Measurements from ENCODE around the gene CACNA1G. TPM values are rescaled to one million over a fixed set of nuclear protein-coding genes. Genes with fewer than 3 reads are reported as not detected.
A peak's percentile ranks its signal among the peaks of the same experiment; 100 is the strongest.

The CACNA1G gene
- total and polyA plus RNA-seq, 9 of the 15 experiments (the other 6 are each of a cell fraction or from before 2014, with no cell fraction given) = 0.01 TPM; not detected in 8

- ChIA-PET CTCF (ENCODE audit: low intra/inter-chr PET ratio) (interaction anchor here (0.6 to 2.5 kb wide), 7 partner anchors 64 to 520 kb away, joined by 3 to 11 read pairs (median 6); no protein-coding TSS in a partner anchor), POLR2A (no interaction called here)
- H3K4me3 ChIP-seq = peak within 1 kb of the TSS; percentile 33
- H3K9me3 ChIP-seq (replicated peaks; ENCODE audit: control insufficient read depth, insufficient read depth, low read depth, low read length) = no peaks in the 10 kb centered on the region
- H3K36me3 ChIP-seq (ENCODE audit: control insufficient read depth, insufficient read depth, low read length) = no peaks in the 10 kb centered on the region
- no peaks in the 10 kb centered on the region for H3K9me1 ChIP-seq (ENCODE audit: control insufficient read depth, insufficient read depth, low read length)
- ATAC-seq = peak; percentile 84
- peak; percentile 84 to 90 (median 88) for DNase-seq (ENCODE audit: extremely low read depth in 1 of 4, low spot score in 3 of 4)
- intact Hi-C loops (cut with micrococcal nuclease) = loop anchor here (1.0 to 5.0 kb wide), 4 partner anchors 64 to 395 kb away; no protein-coding TSS in a partner anchor
- FAIRE-seq = peak; percentile 78
- WGBS (ENCODE audit: insufficient coverage, low coverage, missing lambda C conversion rate) = 15% methylated on average over 17 of the region's 42 CpGs
- in situ Hi-C loops (cut with MboI) = loop anchor here (5.0 to 10.0 kb wide), 4 partner anchors 80 to 408 kb away; no protein-coding TSS in a partner anchor
- peak within 1 kb of the TSS; percentile 81 for H2AFZ ChIP-seq (ENCODE audit: low read depth, low read length)
- H3K4me1 ChIP-seq (replicated peaks in 1 of 2; ENCODE audit: control insufficient read depth in 2 of 2, insufficient read depth in 2 of 2, low read length in 2 of 2) = peaks cover 15 to 53% of the 10 kb centered on the region in 2 experiments; a peak in 4 of 5 replicates
- H3K27me3 ChIP-seq (ENCODE audit: control insufficient read depth in 2 of 2, insufficient read depth in 2 of 2, low read length in 2 of 2) = 0 out of 5 replicates have a peak, but pooled peaks cover 0 to 6% of the 10 kb centered on the region in 2 experiments
- BruUV-seq (replicated peaks) = no TSS peak
- peak within 1 kb of the TSS; percentile 26; the same call in 1 of the 3 replicates for H3K27ac ChIP-seq (ENCODE audit: extremely low read depth, low read depth, low read length)
- H3K9ac ChIP-seq (ENCODE audit: insufficient read depth in 1 of 2, low read depth in 2 of 2, low read length in 2 of 2) = peak within 1 kb of the TSS; percentile 59 to 87; a peak in 3 of 4 replicates
- H3K4me2 ChIP-seq (ENCODE audit: insufficient read depth, low read length) = peak within 1 kb of the TSS; percentile 67
- H4K20me1 ChIP-seq (replicated peaks; ENCODE audit: control insufficient read depth, insufficient read depth, low read length) = no peaks in the 10 kb centered on the region; the same call in 1 of the 2 replicates
- no peaks in the 10 kb centered on the region for H3K79me2 ChIP-seq (ENCODE audit: control insufficient read depth, insufficient read depth, low read length)
- TF ChIP-seq NEUROD1 (IDR thresholded peaks at IDR 0.05; ENCODE audit: borderline replicate concordance, low read depth, low read length, partially characterized antibody) (no peak), CC2D1A (IDR thresholded peaks at IDR 0.05) (no peak), KLF6 (CRISPR knock-in tag; IDR thresholded peaks at IDR 0.05; ENCODE audit: borderline replicate concordance) (no peak), CBFB (CRISPR knock-in tag; IDR thresholded peaks at IDR 0.05) (no peak), CHAMP1 (IDR thresholded peaks at IDR 0.05) (no peak), FOXA3 (CRISPR knock-in tag; conservative IDR thresholded peaks at IDR 0.05 in 1 of 2, IDR thresholded peaks at IDR 0.05 in 1 of 2) (0 out of 4 replicates have a peak, but pooled peaks of 1 of the 2 experiments have one; percentile 34), ZKSCAN1 (IDR thresholded peaks at IDR 0.05; ENCODE audit: low read depth, low read length) (0 out of 2 replicates have a peak, but pooled peaks have one; percentile 35), STAT6 (CRISPR knock-in tag; IDR thresholded peaks at IDR 0.05) (no peak), ETV6 (IDR thresholded peaks at IDR 0.05; ENCODE audit: borderline replicate concordance in 1 of 2, low read depth in 2 of 2, low read length in 1 of 2) (no peak), ETV6 (CRISPR knock-in tag; IDR thresholded peaks at IDR 0.05; ENCODE audit: borderline replicate concordance) (no peak), PTTG1 (tag; IDR thresholded peaks at IDR 0.05; ENCODE audit: low read depth) (no peak), ZFP36 (IDR thresholded peaks at IDR 0.05; ENCODE audit: low read depth, low read length, partially characterized antibody) (peak; percentile 88), BHLHE40 (IDR thresholded peaks at IDR 0.05; ENCODE audit: low read length) (peak; percentile 39; the same call in 1 of the 2 replicates), ZNF511 (CRISPR knock-in tag; IDR thresholded peaks at IDR 0.05) (0 out of 2 replicates have a peak, but pooled peaks have one; percentile 42), HLTF (IDR thresholded peaks at IDR 0.05) (no peak), ZNF644 (tag; IDR thresholded peaks at IDR 0.05; ENCODE audit: low read depth) (no peak)
Observed at GRCh38 chr17:50547035-50547735, 13.3 kb upstream of the CACNA1G start, which contains the start of gene SPATA20. Gene SPATA20, plus strand, starts transcription at chr17:50547174. Its CDS starts 35 bp downstream, at chr17:50547209.
